Testis (tissue), 3 donors: ENCODE results near the gene DCDC2C. TPM values are rescaled to one million over a fixed set of nuclear protein-coding genes. Genes with fewer than 3 reads are reported as not detected.

ENCODE experiments used
- DNase-seq: peaks from one replicate; pipeline ENCODE4 v3.0.0-alpha.2; 2019
- H3K27ac ChIP-seq, 2 donors: fragments of 200-600 bp; sonication (generic); one replicate each; pipeline ENCODE4 v1.5.1; 2019
- H3K27me3 ChIP-seq: fragments of 200-600 bp; sonication (generic); one replicate; pipeline ENCODE4 v1.5.1; 2019
- H3K36me3 ChIP-seq: fragments of 200-600 bp; sonication (generic); one replicate; pipeline ENCODE4 v1.5.1; 2017; ENCODE audit warnings: low read depth; ENCODE audit errors: missing control alignments
- H3K4me1 ChIP-seq: fragments of 200-600 bp; sonication (generic); one replicate; pipeline ENCODE4 v1.5.1; 2019
- H3K4me3 ChIP-seq, 2 donors: fragments of 200-600 bp; sonication (generic); one replicate each; pipeline ENCODE4 v1.5.1; 2017 to 2019
- H3K9me3 ChIP-seq: fragments of 200-600 bp; sonication (generic); one replicate; pipeline ENCODE4 v1.5.1; 2017
- CTCF ChIP-seq, 3 experiments: fragments of 450-650 bp in 2 of 3; fragments of 200-600 bp in 1 of 3; sonication (generic) in 1 of 3; IDR thresholded peaks; one replicate each; pipeline ENCODE4 v1.5.1; 2016 to 2019; ENCODE audit warnings: antibody characterized with exemption in 3 of 3, mild to moderate bottlenecking in 2 of 3, moderate library complexity in 1 of 3
- POLR2A ChIP-seq: fragments of 450-650 bp; IDR thresholded peaks from one replicate; pipeline ENCODE4 v1.6.1; 2017; ENCODE audit warnings: antibody characterized with exemption, mild to moderate bottlenecking, moderate library complexity
- WGBS, 2 donors: methylation state at CpG; one replicate each; pipeline ENCODE4 v1.1.5; 2018; 5-methylcytosine and 5-hydroxymethylcytosine counted together
- intact Hi-C: fragments of 100-400 bp; cut with DNase I; formaldehyde crosslinking; loops from one replicate; pipeline ENCODE4 v1.15.1; 2023; ENCODE audit warnings: low total_unique reads
- polyA plus RNA-seq: library from polyadenylated mRNA; stranded (reverse); fragments of 350-450 nt; fragmentation: Illumina TruSeq; extraction: RNeasy Lipid Tissue Mini Kit (QIAGEN cat#74804); gene quantifications from one replicate; pipeline ENCODE4 v1.2.3, GENCODE V29; 2014; ENCODE audit warnings: low read depth, low replicate concordance; ENCODE audit not compliant: insufficient read depth
- total RNA-seq, 2 donors: library from RNA; depleted of rRNA; stranded (reverse); fragments of >200 nt; gene quantifications; one replicate each; pipeline ENCODE4 v1.2.3, GENCODE V29; 2016

DCDC2C gene
- total and polyA plus RNA-seq, 3 donors from 2014 or later: 9.9 to 12.1 (median 10.6) TPM

DNA sequence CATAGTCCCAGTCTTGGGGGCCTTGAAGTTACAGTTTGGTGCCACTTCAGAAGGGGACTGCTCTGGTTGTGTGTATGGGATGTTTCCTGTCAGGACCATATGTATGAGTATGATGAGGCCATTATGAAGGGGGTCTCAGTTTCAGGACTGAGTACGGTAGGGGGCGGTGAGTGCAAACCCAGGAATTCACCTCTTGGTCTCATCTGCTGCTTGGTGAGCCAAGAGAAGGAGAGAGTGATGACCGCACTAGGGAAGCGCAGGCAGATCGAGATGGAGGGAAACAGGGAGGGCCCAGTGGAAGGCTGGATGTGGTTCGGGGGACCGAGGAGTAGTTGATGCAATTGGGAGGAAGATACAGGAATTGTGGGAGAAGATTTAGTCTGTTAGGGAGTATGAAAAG is 28.5 kb downstream of the DCDC2C start:
- Histone ChIP-seq H3K27me3 (no peaks in the 10 kb centered on the region), H3K9me3 (no peaks in the 10 kb centered on the region), H3K27ac (no peak overlapping the region), H3K4me3 (no peak overlapping the region), H3K4me1 (no peaks in the 10 kb centered on the region), H3K36me3 (no peaks in the 10 kb centered on the region)
- no peak for DNase-seq
- 91 to 96% methylated on average over 7 of the region's 7 CpGs for WGBS, 2 donors
- intact Hi-C loops: no loop called here
- TF ChIP-seq POLR2A: no peak
- no peak for TF ChIP-seq CTCF (IDR thresholded peaks at IDR 0.05)

DNA sequence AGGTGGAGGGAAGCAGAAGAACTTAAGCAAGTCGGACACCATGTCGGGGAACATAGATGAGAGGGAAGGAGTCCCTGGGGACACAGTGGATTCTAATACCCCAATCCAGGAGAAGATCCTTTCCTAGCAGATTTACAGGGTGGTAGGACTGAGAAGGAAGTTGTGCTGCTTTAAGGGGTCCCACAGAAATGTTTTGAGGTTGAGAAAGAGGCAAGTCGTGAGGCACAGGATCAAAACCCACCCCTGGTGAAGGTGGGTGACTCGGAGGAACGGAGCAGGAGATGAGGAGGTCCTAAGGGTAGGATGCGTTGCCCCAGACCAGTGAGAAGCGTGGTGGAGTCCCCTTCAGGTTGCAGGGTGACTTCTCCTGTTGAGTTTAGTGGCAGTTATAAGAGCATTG is 32.7 kb downstream of the DCDC2C start:
- no peak for DNase-seq
- no peak overlapping the region for H3K4me3 ChIP-seq
- no peak overlapping the region for H3K27ac ChIP-seq
- H3K4me1 ChIP-seq: no peaks in the 10 kb centered on the region
- H3K9me3 ChIP-seq: no peaks in the 10 kb centered on the region
- intact Hi-C loops: no loop called here
- WGBS, 2 donors: 81 to 90% methylated on average over 7 of the region's 7 CpGs
- H3K36me3 ChIP-seq: no peaks in the 10 kb centered on the region
- H3K27me3 ChIP-seq: no peaks in the 10 kb centered on the region
- TF ChIP-seq POLR2A (no peak), CTCF (IDR thresholded peaks at IDR 0.05) (no peak)

DNA sequence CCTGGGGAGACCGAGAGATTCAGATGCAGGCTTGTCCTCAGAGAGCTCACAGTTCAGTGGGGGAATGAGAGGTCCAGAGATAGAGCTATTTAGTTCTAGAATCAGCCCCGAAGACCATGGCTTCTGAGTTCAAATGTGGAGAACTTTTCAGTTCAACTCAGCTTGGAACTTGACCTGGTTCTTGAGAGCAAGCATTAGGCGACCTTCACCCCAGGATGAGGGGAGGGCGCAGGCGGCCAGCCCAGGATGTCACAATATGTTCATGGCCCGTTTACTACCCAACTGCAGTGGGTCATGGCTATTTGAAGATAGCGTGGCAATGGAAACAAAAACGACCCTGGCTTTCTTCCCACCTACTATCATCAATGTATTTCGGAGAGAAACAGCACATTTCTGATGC is 33.8 kb downstream of the DCDC2C start:
- 70 to 74% methylated on average over 9 of the region's 9 CpGs for WGBS, 2 donors
- no peak for TF ChIP-seq POLR2A
- TF ChIP-seq CTCF (IDR thresholded peaks at IDR 0.05): no peak
- no peaks in the 10 kb centered on the region for H3K9me3 ChIP-seq
- H3K27ac ChIP-seq: no peak overlapping the region
- no peaks in the 10 kb centered on the region for H3K27me3 ChIP-seq
- no peaks in the 10 kb centered on the region for H3K36me3 ChIP-seq
- H3K4me1 ChIP-seq: no peaks in the 10 kb centered on the region
- H3K4me3 ChIP-seq: no peak overlapping the region
- no peak for DNase-seq
- intact Hi-C loops: no loop called here

- H3K36me3 ChIP-seq: no peaks in the 10 kb centered on the region
- TF ChIP-seq CTCF (IDR thresholded peaks at IDR 0.05) (no peak), POLR2A (no peak)
- H3K4me3 ChIP-seq: no peak overlapping the region
- no peak for DNase-seq
- H3K27ac ChIP-seq: no peak overlapping the region
- no peaks in the 10 kb centered on the region for H3K27me3 ChIP-seq
- no peaks in the 10 kb centered on the region for H3K4me1 ChIP-seq
- H3K9me3 ChIP-seq: no peaks in the 10 kb centered on the region
- WGBS, 2 donors: 55 to 69% methylated on average over 3 of the region's 3 CpGs
- intact Hi-C loops: no loop called here
Observed at GRCh38 chr2:3738454-3738853, 35.1 kb downstream of the DCDC2C start.

- no peaks in the 10 kb centered on the region for H3K36me3 ChIP-seq
- peak; percentile 30 for DNase-seq
- H3K9me3 ChIP-seq: no peaks in the 10 kb centered on the region
- no peaks in the 10 kb centered on the region for H3K4me1 ChIP-seq
- no peaks in the 10 kb centered on the region for H3K27me3 ChIP-seq
- WGBS, 2 donors: 60 to 66% methylated on average over 18 to 19 of the region's 19 CpGs
- TF ChIP-seq POLR2A (no peak), CTCF (IDR thresholded peaks at IDR 0.05) (no peak)
- H3K27ac ChIP-seq: no peak overlapping the region
- intact Hi-C loops: no loop called here
- peak overlapping the region; percentile 2 to 24 for H3K4me3 ChIP-seq
Observed at GRCh38 chr2:3739313-3739712, 35.9 kb downstream of the DCDC2C start.
